ENCODE data around the gene SLC7A5.
"Not testable (repeated sequence)": the region's sequence is repeated elsewhere in the genome, so short reads cannot be mapped to it uniquely, and the experiment has no call there.

The SLC7A5 gene

DNA sequence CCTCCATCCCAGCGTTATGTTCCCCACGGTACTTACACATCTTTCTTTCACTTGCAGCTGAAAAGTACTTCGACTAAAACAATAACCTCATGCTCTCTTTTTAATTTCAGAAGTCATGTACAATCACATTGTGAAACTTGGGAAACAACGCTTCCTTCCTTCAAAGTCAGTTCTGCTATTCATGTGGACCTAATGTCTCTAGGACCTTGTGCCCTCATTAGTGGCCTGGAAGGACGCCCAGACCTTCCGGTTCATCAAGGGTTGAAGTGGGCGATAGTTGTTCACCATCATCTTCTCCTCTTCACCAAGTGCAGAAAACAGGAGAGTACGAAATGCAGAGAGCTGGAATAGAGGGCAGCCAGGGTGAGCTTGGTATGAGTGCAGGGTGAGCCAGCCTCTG lies 18.6 kb upstream of the SLC7A5 start:
- FAIRE-seq, result not testable (repeated sequence)

DNA sequence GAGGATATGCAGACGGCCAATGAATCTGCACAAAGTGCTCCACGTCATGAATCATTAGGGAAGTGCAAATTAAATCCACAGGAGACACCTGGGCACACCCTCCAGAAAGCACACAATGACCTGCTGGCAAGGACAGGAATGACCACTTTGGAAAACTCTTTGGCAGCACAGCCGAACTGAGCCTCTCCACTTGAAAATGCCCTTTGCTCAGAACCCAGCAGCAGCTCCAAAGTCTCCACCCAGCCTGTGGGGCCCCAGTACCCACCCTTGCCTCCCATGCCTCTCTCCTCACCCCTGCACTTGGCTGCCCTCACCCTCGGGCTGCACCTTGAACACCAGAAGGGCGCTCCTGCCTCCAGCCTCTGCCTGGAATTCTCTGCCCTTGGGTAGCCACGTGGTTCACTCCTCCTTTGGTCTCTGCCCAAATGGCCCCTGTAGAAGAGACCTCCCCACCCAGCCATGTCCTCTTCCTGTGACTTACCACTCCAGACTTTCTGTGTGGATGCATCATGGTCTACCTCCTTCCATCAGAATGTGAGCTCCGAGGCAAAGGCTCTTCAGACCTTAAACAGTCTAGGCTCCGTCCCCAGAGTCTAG lies 16.2 kb upstream of the SLC7A5 start:
- FAIRE-seq, result not testable (repeated sequence)

DNA sequence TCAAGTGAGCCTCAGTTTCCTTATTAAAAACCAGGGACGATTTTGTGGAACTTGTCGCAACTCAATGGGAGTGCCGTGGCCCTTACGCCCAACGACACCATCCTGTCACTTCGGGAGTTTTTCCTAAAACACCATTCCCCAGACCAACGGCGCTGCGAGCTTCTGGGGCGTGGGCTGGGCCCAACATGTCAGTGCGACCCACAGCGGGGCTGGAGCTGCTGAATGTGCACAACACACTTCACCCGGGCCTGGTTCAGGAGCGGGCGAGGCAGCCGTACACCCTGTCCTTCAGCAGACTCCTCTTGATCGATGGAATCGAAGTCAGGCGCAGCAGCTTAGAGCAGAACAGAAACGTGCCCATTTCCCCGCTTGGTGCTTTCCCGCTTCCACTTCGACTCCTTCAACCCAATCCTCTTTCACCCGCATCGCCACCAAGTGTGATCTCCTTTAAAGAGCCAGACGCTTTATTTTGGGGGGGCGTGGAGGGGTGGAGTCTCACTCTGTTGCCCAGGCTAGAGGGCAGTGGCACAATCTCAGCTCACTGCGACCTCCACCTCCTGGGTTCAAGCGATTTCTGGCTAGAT lies 13.2 kb upstream of the SLC7A5 start:
- no peak for FAIRE-seq

DNA sequence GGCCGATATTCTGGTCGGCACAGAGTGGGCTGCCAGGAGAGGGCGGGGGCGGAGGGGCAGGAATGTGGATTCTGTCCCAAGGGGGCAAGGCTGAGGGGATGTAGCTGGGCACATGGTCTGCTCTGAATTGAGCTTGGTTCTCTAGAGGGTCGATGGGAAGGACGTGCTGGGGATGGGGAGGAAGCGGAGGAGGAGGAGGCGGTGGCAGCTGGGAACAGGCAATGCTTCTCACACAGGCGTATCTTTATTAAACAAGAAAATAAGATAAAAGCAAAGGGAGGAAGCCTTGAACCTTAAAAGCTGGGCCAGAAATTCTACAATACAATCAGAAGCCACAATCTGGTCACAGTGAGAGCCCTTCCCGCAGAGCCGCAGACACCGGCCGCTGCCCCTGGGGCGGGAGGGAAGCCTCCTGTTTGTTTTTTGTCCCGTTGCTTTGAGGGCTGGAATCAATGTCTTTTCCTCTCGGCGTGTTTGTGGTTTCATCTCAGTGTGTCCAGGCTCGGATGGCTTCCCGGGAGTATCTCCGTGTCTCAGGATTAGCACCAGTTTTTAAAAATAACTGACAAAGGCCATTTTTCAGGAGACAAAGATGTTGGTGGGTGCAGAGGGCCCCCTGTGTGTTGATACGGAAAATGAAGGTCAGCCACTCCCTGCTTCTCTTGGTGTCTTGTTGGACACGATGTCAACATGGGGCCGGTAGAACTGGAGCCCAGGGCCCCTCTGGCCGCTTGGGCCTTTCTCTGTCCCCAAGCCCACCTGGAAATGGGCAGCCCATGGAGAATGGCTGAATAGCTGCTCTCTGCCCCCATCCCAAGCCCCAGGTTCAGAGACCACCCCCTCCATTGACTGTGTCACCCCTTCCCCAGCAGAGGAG lies 12.3 kb upstream of the SLC7A5 start:
- FAIRE-seq, result no peak

DNA sequence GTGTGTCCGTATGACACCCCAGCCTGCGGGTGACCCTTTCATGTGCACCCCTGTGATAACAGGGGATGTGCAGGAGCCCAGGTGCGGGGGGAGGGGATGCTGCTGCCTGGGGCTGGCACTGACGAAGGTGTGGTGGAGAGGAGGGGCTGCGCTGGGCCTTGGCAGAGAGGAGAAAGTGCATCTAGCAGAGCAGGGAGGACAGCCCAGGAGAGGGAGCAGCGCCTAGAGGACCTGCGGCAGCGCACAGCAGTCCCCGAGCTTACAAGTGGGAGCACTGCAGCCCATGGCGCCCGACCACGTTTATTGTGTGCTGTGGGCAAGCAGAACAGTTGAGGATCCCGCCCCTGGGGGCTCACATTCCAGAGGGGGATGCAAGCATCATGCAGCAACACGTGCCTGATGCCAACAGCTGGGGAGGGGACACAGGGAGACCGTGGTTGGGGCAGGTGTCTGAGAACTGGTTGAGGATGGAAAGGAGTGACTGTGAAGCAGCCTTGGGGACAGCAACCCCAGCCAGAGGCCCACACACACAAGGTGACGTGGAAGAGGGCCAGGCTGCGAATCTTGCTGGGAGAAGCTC lies 10.9 kb upstream of the SLC7A5 start:
- FAIRE-seq, result no peak

DNA sequence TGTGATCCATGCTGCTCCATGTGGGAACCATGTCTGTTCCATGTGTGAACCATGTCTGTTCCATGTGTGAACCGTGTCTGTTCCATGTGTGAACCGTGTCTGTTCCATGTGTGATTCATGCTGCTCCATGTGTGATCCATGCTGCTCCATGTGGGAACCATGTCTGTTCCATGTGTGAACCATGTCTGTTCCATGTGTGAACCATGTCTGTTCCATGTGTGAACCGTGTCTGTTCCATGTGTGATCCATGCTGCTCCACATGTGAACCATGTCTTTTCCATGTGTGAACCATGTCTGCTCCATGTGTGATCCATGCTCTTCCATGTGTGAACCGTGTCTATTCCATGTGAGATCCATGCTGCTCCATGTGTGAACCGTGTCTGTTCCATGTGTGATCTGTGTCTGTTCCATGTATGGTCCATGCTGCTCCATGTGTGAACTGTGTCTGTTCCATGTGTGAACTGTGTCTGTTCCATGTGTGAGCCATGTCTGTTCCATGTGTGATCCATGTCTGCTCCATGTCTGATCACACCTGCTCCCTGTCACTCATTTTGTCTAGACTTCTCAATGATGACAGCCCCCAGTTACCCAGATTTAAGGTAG lies 10.2 kb upstream of the SLC7A5 start:
- FAIRE-seq, result not testable (repeated sequence)

DNA sequence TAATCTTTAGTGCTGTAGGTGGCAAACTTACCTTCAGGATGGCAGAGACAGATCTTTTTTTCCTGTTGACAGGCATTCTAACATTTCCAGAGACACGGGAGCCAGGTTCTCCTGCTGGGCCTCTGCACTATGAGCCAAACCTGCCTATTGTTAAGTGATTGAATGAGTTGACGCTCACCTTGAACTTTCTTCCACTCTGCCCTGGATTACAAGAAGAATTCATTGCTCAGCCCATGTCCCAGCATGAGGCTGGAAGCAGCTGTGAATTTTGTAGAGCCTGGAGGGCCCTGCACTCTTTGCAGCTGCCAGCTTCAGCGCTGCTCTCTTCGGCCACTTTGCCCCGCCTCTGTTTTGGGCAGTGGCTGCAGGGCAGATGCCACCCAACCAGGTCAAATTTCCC lies 9.4 kb upstream of the SLC7A5 start:
- FAIRE-seq, result no peak

DNA sequence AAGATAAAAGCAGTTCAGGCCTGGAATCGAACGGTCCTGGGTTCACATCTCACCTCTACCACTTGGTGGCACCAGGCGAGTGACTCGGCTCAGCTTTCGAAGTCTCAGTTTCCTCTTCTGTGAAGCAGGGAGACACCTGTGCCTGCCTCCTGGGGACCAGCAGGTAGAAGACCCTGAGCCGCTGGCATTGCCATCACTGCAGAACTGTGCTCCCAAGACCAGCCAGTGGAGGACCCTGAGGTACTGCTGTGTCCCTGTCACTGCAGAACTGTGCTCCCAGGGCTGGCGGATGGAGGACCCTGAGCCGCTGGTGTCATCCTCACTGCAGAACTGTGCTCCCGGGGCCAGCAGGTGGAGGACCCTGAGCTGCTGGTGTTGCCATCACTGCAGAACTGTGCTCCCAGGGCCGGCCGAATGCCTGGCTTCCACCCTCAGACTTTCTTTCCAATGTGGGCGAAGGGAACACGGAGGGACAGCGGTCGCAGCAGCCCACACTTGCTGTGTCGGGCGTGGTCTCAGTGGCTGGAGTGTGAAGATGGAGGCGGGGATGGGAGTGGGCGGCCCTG lies 8.7 kb upstream of the SLC7A5 start:
- FAIRE-seq, result no peak

DNA sequence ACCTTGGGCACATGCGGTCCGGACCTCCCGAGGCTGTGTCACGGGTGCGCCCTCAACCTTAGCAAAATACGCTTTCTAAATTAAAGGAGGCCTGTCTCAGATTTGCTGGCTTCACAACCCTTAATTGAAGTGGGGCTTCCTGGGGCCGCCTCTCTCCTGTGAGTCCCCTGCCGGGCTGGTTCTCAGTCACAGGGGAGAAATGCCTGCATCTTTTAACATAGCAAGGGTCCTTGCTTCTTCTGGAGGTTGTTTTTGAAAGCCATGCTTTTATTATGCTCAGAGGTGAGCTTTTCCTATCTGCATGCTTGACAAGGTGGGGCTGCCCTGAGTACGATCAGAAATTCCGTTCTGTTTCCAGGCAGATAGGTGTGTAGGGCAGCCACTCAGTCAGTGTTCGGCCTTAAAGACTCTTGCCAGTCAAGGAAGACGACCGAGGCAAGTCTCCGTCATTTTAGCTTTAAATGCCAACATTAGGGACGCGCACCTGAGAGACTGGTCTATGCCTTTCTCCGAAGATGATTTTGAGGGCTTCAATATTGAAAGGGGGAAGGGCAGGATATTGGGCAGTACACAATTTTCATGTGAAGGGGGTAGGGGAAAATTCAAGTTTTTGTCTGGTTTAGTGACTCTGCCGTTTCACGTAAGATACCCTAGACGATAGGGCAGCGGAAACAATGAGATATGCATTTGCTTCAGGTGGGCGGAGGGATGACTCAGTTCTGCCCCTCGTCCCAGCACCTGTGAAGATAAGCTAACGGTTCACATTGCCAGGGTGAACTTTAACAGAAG lies 5.5 kb upstream of the SLC7A5 start:
- FAIRE-seq, result no peak

DNA sequence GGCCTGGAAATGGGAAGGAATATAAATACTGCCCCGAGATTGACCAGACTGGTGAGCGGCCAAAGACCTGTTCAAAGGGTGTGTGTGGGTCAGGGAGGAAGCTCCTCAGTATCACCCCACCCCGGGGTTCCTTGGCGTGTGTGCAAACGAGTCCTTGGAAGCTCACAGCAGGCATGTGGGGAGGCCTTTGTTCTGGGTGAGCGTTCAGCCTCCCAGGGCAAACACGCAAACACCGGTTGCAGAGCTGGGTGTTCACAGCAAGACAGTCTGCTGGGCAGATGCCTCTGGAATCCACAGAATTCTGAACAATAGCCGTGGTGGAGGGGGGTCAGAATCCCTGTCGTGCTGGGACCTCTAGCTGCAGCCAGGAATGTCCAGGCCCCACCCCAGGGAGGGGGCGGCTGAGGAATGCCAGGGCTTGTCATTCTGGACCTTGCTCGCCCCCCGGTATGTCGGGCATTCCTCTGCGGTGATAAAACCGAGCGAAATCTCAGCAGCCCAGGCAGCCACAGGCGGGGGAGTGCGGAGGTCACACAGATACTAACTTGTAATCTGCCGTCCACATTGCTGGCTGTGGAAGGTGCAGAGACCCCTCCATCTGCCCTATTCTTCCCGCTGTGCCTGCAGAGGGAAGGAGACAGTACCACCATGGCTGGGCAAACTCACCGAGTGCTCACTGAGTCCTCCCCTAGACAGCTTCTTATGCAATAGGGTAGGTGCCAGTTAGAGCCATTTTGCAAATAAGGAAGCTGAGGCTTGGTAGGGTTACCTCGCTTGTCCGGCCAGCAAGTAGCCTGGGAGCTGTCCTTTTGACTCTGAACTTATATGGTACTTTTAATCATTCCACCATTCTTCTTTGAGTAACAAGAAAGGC lies 1.3 kb upstream of the SLC7A5 start:
- not testable (repeated sequence) for FAIRE-seq

DNA sequence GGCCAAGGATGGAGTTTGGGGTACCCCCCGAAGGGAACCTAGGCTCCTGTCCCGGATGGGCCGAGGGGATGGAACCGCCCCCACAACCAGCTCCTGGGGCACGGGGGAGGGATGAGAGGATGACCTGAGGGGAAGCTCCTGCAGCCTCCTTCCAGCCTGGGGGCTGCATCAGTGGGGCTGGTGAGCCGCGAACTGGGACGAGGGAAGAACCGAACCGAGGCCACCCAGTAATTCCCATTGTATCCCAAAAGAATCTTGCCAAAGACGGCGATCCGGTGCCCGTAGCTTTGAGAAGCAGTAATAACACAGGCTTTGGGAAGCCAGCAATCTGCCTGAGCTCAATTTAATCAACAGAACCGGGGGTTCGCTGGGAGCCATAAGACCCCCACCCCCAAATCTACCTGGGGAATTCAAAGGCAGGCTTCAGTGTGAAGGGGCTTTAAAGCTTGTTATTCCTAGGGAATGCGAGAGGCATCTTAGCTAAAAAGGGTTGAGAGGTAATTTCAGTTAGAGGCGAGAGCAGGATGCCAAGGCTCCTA lies 641 bp upstream of the SLC7A5 start:
- FAIRE-seq, result not testable (repeated sequence)

DNA sequence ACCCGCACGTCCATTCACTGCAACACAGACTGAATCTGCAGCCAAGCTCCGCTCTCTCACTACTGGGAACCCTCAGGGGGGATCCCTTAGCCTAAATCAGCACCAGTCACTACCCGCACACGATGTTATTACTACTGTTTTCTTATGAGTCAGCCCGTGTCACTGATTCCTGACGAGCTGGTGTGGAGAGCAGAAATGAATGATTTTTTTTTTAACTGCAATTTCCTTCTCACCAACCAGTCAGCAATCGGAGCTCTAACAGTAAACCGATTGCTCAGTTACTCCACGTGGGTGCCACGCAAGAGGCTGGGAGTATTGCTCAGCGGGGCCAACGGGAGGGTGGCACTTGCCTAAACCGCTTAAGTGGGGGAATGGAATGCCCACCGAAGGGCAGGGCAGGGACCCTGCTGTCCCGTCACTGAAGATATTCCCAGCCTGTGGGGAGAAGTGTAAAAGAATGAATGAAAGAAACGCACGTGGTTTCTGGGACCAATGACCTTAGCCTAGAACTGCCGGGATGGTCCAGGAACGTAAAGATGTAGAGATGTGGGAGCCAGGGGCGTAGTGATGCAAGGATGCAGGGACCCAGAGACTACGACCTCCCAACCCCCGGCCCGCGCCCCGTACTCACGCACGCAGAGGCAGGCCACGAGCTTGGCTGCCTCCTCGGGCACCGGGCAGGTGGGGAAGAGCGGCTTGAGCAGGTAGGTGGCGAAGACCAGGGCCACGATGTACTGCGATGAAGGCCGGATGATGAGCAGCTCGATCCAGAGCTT lies 865 bp downstream of the SLC7A5 start:
- not testable (repeated sequence) for FAIRE-seq

DNA sequence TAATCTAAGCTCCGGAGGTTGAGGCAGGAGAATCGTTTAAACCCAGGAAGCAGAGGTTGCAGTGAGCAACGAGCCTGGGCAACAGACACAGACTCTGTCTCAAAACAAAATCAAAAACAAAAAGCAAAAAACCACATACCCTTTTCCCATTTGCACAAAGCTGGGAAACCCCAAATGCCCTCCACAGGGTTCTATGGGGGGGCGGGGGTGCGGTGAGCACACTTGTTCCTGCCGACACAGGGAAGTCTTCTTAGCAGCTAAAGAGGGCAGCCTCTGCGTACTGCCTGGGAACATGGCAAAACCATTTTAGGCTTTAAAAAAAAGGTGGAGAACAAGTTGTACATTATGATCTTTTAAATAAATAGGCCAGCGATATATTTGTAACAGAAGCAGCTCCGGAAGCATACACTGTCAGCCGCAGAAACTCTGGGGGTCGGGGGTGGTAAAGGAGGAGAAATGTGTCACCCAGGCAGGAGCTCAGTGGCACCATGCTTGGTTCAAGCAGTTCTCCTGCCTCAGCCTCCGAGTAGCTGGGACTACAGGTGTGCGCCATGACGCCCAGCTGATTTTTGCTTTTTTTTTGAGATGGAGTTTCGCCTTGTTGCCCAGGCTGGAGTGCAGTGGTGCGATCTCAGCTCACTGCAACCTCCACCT lies 3.3 kb downstream of the SLC7A5 start:
- not testable (repeated sequence) for FAIRE-seq

DNA sequence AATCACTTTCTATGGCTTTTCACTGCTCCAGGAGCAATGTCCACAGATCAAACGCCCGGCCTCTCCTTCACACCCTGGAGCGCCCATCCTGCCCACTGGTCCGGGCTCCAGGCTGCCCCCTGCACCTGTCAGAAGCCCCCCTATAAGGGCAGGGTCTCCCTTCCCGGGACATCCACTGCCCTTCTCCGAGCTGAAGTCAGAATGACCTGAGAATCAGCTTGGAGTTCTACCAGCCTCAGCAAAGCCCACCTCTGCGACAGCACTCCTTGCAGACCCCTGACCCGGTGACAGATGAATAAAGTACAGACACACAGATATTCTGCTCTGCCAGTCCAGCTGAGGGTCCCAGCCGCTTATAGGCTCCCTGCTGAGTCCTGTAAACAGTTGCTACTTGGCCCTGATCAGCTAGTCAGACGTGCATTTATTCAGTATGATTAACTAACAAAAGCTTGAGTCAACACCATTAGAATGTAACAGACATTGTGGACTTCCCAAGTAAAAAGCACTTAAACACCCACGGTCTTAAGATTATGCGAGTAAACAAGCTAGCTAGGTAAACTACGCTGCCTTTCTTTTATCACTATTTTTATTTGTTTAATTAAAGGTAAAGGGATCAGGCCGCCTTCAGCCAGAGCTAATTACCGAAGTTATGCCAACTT lies 4.8 kb downstream of the SLC7A5 start:
- FAIRE-seq, result no peak

DNA sequence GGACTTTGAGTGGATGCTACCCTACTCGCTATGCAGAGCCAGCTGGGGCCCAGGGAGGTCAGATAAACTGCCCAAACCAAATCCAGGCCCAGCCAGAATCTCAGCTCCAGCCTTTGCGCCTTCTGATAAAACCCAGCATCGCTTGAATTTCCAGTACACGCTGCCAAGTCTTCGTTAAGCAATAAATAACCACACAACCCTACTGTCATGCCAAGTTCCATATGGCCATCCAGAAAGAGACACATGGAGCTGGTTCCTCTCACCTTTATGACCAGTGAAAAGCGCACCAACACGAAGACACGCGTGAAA lies 6.0 kb downstream of the SLC7A5 start:
- FAIRE-seq, result not testable (repeated sequence)

DNA sequence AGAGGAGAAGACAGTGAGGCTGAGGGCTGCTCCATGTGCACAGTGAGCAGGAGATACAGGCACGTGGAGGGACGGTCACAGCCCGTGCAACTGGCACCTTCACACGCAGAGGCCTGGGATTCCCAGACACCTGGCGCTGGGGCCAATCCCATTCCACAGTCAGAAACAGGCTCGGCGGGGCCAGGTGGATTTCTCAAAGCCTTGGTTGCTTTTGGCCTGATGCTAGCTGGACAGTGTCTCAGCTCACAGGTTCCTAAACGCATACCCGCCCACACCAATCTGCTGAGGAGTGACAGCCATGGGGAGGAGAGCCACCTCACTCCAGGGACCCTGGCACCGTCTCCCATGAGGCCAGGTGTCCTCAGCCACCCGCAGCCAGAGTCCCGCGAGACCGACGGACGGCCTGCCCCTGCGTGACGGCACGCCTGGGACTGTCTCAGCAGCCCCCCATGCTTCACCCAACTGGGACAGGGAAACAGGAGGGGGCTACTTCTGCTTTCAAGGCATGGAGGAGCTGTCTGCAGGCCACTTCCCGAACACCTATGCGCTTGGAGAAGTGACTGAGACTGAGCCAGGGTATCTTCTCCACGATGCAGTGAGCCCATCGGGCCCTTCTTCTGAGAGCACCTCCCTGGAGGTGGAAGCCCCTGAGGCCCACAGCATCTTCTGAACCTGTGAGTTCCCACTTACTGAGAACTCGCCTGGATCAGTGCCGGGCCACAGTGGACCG lies 6.5 kb downstream of the SLC7A5 start:
- not testable (repeated sequence) for FAIRE-seq

DNA sequence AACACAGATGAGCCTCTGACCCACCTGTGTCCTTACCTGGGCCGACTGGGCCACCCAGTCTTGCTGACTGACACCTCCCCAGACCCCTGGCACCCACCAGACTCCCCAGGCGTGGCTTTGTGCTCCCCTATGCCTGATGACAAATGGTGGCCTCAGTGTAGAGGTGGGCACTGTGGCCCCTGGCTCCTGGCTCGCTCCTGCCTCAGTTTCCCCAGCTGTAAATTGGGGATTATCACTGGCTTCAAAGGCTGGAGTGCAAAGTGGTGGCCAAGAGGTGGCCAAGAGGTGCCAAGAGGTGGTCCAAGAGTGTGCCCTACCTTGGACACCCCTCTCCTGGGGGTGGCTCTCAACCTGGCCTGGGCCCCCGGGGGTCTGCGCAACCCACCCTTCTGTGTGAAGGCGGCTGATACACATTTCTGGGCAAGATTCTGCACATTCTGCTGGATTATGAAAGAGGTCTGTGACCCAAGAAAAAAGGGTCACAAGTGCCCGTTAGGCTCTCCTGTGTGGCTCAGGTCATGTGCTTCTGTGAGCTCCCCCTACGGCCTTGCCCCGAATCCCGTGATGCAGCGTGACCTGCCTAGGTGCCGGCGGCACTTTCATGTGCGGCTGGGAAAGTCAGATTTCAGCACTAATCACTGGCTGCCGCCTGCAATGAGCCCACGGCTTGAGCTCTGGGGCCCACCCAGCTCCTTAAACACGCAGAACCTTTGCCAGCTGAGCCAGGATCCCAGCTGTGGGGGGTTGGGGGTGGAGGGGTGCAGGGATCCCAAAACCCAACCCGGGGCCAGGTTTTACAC lies 7.8 kb downstream of the SLC7A5 start:
- FAIRE-seq, result not testable (repeated sequence)
